ENCODE results near the gene MCCD1. TPM values are rescaled to one million over a fixed set of nuclear protein-coding genes. Genes with fewer than 3 reads are reported as not detected.
"Not testable (repeated sequence)": the region's sequence is repeated elsewhere in the genome, so short reads cannot be mapped to it uniquely, and the experiment has no call there.

Gene MCCD1
- total RNA-seq, 1 donor from 2014 or later, result not detected

GRCh38 chr6:31485055-31485454 lies 43.7 kb upstream of the MCCD1 start:
- no peak overlapping the region for H3K4me3 Mint-ChIP-seq (ENCODE audit: low read depth)
- DNase-seq (ENCODE audit: low spot score, unreplicated experiment), result no peak
- no peaks in the 10 kb centered on the region for H3K9me3 Mint-ChIP-seq (ENCODE audit: low read depth)
- H3K36me3 Mint-ChIP-seq (ENCODE audit: insufficient read depth), result no peaks in the 10 kb centered on the region
- TF ChIP-seq CTCF (IDR thresholded peaks at IDR 0.05; ENCODE audit: unreplicated experiment), result no peak
- H3K4me1 Mint-ChIP-seq (ENCODE audit: low read depth), result no peaks in the 10 kb centered on the region
- peaks cover 23% of the 10 kb centered on the region for H3K27me3 Mint-ChIP-seq
- no peak overlapping the region for H3K27ac Mint-ChIP-seq

- not testable (repeated sequence) for H3K4me3 Mint-ChIP-seq (ENCODE audit: low read depth); H3K9me3 Mint-ChIP-seq (ENCODE audit: low read depth); DNase-seq (ENCODE audit: low spot score, unreplicated experiment); H3K36me3 Mint-ChIP-seq (ENCODE audit: insufficient read depth); H3K4me1 Mint-ChIP-seq (ENCODE audit: low read depth); H3K27ac Mint-ChIP-seq
- H3K27me3 Mint-ChIP-seq, result peaks cover 32% of the 10 kb centered on the region
These were observed 42.5 kb upstream of the MCCD1 start for GRCh38 chr6:31486065-31486837.

DNA sequence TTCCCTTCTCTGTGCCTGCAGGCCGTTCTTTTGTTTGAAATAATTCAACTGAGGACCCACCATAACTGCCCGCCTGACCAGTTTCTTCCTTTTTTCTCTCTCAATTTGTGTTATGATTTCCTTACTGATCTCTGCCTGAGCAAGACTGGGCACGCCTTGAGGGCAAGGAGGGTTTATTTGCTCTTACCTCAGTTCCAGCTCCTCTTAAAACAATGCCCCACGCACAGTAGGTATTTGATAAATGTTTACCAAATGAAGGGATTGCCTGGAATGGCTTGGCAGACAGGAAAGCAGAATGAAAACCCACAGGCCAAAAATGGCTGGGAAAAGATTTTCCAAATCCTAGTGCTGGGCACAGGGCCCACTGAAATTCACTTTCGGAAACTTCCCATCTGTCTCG lies 41.1 kb upstream of the MCCD1 start:
- DNase-seq (ENCODE audit: low spot score, unreplicated experiment); H3K4me1 Mint-ChIP-seq (ENCODE audit: low read depth); H3K36me3 Mint-ChIP-seq (ENCODE audit: insufficient read depth); H3K27ac Mint-ChIP-seq; H3K9me3 Mint-ChIP-seq (ENCODE audit: low read depth); H3K4me3 Mint-ChIP-seq (ENCODE audit: low read depth): not testable (repeated sequence)
- H3K27me3 Mint-ChIP-seq, result peaks cover 32% of the 10 kb centered on the region

DNA sequence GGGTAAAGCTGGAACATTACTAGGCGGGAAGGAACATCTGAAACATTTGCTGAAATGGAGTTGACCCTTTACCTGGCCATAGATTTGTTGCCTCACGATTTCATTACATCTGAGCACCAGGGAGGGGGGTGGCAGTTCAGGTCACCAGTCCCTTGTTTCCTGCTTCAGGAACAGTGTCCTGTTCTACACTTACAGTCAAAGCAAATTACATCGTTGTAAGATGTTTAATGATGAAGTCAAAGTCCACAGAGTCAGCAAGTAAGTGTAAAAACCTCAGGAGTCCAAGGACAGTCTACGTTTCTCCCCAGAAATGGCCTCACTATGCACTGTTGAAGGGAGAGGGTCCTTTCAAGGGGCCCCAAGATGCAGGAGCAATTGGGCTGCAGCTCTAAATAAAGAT lies 39.7 kb upstream of the MCCD1 start:
- no peak for DNase-seq (ENCODE audit: low spot score, unreplicated experiment)
- no peak for TF ChIP-seq CTCF (IDR thresholded peaks at IDR 0.05; ENCODE audit: unreplicated experiment)
- Mint-ChIP-seq H3K9me3 (ENCODE audit: low read depth) (no peaks in the 10 kb centered on the region), H3K4me1 (ENCODE audit: low read depth) (peaks cover 5% of the 10 kb centered on the region), H3K27me3 (peaks cover 38% of the 10 kb centered on the region), H3K27ac (no peak overlapping the region), H3K36me3 (ENCODE audit: insufficient read depth) (no peaks in the 10 kb centered on the region), H3K4me3 (ENCODE audit: low read depth) (no peak overlapping the region)

DNA sequence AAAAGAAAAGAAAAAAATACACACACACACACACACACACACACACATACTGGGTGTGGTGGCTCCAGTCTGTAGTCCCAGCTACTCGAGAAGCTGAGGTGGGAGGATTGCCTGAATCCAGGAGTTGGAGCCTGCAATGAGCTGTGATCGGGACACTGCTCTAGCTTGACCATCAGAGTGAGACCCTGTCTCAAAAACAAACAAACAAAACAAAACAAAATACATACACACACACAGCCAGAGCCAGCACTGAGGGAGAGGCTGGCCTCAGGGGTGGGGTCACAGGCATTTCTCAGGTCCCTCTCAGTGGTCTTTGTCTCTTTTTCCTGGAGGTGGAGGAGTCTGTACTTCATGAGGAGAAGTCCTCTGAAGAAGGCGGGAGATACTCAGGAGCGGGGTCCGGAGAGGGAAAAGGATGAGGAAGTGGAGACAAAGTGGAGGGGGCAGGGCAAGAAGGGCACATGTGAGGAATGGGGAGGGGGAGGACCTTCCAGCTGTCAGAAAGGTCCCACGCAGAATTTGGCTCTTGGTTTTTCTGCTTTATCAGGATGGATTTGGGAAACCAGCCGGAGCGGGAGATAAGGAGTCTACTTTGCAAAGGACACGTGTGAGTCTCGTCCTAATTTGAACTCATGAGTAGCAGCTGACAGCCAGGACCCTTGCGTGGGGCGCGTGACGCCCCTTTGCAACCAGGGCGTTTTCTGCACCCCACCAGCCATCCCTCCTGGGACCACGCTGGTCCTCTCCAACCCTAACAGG lies 38.5 kb upstream of the MCCD1 start:
- H3K36me3 Mint-ChIP-seq (ENCODE audit: insufficient read depth), result no peaks in the 10 kb centered on the region
- peaks cover 49% of the 10 kb centered on the region for H3K27me3 Mint-ChIP-seq
- peaks cover 8% of the 10 kb centered on the region for H3K4me1 Mint-ChIP-seq (ENCODE audit: low read depth)
- H3K9me3 Mint-ChIP-seq (ENCODE audit: low read depth), result no peaks in the 10 kb centered on the region
- no peak overlapping the region for H3K27ac Mint-ChIP-seq
- H3K4me3 Mint-ChIP-seq (ENCODE audit: low read depth), result no peak overlapping the region
- DNase-seq (ENCODE audit: low spot score, unreplicated experiment), result no peak
- TF ChIP-seq CTCF (IDR thresholded peaks at IDR 0.05; ENCODE audit: unreplicated experiment), result no peak

DNA sequence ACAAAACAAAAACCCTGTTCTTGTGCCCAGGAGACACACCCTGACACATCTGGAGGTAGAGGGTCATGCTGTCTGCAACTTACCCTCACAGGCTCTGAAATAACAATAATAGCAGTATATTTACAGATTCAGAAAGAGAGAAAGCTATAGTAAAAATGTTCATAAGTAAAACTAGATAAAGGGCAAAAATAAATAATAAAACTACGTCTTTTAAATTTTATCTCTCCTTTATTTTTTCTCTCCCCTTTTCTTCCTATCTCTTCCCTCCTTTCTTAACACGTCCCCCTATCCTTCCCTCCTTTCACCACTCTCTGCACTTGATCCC lies 35.2 kb upstream of the MCCD1 start:
- peaks cover 10% of the 10 kb centered on the region for H3K4me1 Mint-ChIP-seq (ENCODE audit: low read depth)
- not testable (repeated sequence) for H3K27ac Mint-ChIP-seq; H3K9me3 Mint-ChIP-seq (ENCODE audit: low read depth); H3K36me3 Mint-ChIP-seq (ENCODE audit: insufficient read depth); DNase-seq (ENCODE audit: low spot score, unreplicated experiment)
- peak overlapping the region; percentile 63 for H3K4me3 Mint-ChIP-seq (ENCODE audit: low read depth)
- H3K27me3 Mint-ChIP-seq, result peaks cover 77% of the 10 kb centered on the region

Measured in progenitor cell of endocrine pancreas (in vitro differentiated cells).